GM21576 (cell line): ENCODE measurements around the gene NRXN3.

ENCODE experiments used
- ATAC-seq: cut with Tn5 transposase; IDR thresholded peaks from one replicate; pipeline ENCODE4 v1.9.1; 2021; ENCODE audit warnings: mild to moderate bottlenecking, moderate library complexity; ENCODE audit not compliant: unreplicated experiment

The NRXN3 gene

GRCh38 chr14:79177106-79177505, 1006.9 kb downstream of the NRXN3 start:
- ATAC-seq: no peak

- no peak for ATAC-seq
Measured at GRCh38 chr14:79178719-79179118, 1008.5 kb downstream of the NRXN3 start.

GRCh38 chr14:79179985-79180384, 1009.8 kb downstream of the NRXN3 start:
- ATAC-seq: no peak

- ATAC-seq: no peak
Measured at GRCh38 chr14:79180656-79181055, 1010.5 kb downstream of the NRXN3 start.

DNA sequence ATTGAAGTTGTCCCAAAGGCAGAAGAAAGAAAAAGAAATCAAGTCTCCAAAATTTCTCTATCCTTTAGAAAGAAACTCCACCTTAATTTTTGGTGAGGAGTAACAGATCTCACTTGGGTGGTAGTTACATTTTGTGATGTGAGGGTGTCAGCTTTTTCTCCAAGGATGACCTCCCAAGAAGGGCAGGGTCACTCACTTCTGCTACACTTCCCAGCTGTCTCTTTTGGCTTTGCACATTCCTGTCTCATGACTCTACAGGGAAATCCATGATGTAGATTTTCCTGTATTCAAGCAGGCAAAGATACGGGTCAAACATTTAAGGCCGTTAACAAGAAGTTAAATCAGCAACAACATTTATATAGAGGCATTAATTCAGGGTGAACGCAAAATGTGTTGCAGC, 1016.4 kb downstream of the NRXN3 start:
- ATAC-seq: no peak

DNA sequence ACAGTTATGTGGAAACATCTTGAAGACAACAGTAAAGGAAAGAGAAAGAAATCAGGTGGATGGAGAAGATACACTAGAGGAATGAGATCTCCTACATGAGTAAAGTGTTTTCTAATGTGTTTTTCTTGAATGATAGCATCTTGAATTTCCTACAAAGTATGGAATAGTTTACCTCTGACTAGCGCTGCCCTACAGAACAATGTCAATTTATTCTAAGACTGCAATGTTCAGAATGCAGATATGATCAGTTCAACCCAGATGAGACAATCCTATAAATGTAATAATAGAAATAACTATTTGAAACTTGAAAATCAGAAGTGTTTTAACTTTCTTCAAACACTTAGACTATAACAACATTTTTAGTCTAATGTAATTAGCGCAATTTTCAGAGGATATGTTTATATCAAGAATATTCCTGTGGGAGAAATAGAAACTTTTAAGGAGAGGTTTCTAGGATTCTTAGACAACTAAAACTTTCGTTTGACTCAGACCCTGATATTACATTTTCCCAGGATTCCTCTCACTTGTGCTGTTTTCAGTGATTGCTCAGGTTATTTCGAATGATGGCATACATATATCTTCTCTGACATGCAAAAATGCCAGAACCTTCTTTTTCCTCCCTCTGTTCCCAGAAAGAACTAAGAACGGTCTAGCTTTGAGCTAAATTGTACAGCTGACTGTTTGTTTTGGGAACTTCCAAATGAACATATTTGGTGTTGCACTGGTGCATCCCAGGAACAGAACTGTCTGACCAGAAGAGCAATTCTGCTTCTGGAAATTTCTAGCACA, 1023.7 kb downstream of the NRXN3 start:
- no peak for ATAC-seq

DNA sequence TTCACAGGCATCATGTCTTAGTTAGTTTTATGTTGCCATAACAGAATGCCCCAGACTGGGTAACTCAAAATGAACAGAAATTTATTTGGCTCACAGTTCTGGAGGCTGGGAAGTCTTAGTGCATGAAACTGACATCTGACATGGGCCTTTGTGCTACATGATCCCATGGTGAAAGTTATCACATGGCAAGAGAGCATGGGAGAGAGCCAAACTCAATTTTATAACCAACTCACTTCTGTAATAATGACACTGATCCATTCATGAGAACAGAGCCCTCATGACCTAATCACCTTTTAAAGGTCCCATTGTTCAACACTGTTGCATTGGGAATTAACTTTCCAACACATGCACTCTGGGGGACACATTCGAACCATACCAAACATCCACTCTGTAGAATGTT, 1026.0 kb downstream of the NRXN3 start:
- no peak for ATAC-seq

- no peak for ATAC-seq
Measured at GRCh38 chr14:79197516-79197915, 1027.3 kb downstream of the NRXN3 start.

DNA sequence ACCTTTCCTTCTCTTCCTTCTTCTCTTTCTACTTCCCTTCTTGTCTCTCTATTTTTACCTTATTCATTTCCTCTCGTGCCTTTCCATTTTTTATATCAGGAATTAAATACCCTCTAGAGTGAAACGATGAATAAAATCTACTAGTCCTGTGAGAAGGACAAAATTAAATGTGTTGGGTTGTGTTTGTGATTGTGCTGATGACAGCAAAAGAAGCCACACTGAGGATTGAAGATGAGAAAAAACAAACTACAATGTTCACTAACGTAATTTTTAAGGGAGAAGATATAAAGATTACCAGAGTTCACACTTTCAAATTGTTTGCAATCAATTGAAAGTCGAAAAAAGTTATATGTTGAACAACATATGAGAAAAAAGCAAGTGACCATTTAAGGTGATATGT, 1029.0 kb downstream of the NRXN3 start:
- ATAC-seq: no peak

GRCh38 chr14:79201564-79202207, 1031.5 kb downstream of the NRXN3 start:
- no peak for ATAC-seq

DNA sequence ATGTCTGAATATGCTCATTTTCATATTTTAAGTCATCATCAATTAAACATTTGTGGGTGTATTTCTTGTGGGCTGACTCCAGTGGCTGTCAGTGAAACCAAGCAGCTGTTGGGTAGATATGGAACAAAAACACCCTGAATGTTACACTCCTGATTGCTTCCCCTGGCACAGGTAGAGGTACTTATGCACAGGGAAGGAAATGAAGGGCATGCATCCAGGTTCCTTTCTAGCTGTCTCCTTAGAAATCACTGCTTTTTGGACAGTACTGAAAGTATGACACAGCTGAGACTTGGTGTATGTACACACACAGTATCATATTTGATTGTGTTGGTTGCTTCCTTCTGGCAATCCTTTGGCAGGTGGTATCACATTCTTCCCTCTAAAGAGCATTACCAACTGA, 1034.4 kb downstream of the NRXN3 start:
- ATAC-seq: no peak

GRCh38 chr14:79209418-79209817, 1039.2 kb downstream of the NRXN3 start:
- no peak for ATAC-seq

DNA sequence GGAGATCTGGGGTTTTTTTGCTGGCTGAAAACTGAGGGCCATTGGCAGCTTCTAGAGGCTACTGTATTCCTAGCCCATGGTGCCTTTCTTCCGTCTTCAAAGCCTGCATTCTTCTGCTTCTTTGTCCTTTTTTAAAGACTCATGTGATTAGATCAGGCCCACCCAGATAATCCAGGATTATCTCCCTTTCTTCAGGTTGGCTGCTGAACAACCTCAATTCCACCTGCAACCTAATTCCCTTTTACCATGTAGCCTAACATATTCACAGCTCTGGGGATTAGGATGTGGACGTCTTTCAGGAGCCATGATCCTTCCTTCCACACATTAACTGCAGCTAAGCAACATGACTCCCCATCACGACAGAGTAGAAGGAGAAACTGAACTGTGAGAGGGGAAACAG, 1055.6 kb downstream of the NRXN3 start:
- ATAC-seq: no peak

DNA sequence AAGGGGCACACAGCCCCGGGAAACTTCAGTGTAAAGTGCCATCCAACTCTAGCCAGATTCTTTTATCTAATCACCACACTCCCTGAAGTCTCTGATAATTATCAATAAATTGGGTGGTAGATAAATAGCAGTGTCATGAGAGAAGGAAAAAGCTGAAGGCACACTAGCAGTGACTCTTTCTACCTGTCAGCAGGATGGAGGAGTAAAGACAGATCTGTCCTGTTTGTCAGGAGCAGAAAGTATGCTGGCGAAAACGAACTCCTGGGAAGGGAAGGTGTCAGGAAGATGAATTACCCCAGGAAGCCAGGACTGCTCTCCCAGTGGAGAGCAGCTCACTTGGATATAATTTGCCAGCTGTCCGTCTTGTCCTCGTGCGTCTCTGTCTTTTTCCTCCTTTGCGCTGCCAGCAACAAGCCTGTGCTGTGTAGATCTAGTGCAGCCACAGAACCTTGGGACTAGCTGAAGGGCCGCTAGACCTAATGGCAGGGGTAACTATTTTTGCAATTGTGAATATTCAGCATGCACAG, 1059.3 kb downstream of the NRXN3 start:
- no peak for ATAC-seq

- no peak for ATAC-seq
Measured at GRCh38 chr14:79242666-79243065, 1072.5 kb downstream of the NRXN3 start.

DNA sequence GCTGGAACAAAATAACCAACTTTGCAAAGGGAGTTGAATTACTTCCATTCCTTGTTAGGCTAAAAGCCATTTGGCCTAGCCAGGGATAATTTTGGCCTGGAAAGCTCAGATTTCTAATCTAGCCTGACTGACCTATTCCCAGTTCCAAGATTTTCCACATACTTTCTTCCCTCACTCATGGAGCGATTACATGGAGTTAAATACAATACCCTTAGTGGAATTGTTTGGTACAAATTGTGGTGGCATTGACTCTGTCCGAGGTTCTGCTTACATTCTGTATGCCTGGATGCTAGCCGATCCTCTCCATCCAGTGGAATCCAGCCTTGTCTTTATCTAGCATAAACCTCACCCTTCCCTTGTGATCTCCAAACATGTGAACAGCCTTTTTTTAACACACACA, 1076.0 kb downstream of the NRXN3 start:
- no peak for ATAC-seq

DNA sequence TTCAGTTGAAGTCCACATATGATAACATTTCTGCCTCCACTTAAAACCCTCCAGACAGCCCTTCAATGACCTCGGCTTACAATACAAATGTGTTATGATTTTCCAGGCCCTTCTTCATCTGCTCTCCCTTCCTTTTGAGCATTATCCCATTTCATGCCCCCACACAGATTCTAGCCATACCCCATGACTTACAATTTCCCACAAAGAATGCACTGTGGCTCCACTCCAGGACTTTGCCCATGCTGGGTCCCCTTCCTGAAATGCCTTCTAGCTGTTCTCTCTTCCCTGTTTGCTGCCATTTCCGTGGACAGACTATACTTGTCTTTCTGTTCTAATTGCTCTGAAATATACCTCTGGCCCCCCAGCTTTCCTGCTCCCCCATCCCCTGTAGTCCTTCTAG, 1078.0 kb downstream of the NRXN3 start:
- no peak for ATAC-seq

DNA sequence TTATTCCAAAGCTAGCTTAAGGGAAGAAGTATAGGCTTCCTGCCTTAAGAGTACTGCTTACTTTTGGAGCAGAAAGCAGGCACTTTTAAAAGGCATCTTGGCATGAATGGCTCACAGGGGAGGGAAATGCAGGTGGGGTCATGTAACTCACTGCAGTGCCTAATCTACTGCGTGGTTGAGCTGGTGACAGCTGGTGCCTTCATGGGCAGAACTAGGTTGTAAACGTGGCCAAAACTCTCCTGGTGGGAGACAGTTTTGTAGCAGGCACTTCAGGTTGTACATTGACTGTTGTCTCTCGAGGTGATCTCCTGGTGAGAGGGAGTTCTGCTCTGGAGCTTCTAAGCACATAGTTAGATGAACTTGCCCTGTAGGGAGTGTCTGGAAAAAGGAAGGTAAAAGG, 1078.6 kb downstream of the NRXN3 start:
- no peak for ATAC-seq

- ATAC-seq: no peak
Measured at GRCh38 chr14:79251278-79251677, 1081.1 kb downstream of the NRXN3 start.

- ATAC-seq: no peak
Measured at GRCh38 chr14:79253576-79253975, 1083.4 kb downstream of the NRXN3 start.

DNA sequence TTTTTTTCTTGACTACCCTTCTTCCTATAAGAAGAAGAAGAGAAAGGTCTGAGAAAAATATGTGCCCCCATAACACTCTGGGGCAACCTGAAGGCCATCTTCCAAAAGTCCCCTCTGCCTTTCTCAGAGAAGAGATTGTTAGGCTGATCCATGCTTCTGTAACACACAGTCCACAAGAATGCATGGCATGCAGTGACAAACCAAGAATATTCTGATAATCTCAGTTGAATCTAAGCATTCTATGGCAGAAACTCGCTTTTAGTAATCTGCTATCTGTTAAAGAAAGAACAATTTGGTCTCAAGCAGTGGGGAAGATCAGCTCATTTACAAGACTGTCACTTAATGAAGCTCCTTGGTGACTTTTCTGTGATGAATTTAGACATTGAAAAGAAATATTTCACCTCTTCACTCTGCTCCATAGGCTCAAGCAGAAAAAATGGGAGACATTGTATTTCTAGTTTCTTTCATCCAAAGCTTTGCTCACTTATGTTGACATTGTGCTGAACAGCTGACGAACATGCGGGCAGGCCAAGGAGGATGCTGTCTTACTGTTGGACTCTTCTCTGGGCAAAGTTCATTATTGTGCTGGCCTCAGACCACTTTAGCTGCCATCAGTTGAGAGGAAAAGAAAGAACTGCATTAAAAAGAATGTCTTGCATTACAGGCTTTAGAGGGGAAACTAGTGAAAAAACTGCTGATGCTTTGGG, 1084.0 kb downstream of the NRXN3 start:
- no peak for ATAC-seq

DNA sequence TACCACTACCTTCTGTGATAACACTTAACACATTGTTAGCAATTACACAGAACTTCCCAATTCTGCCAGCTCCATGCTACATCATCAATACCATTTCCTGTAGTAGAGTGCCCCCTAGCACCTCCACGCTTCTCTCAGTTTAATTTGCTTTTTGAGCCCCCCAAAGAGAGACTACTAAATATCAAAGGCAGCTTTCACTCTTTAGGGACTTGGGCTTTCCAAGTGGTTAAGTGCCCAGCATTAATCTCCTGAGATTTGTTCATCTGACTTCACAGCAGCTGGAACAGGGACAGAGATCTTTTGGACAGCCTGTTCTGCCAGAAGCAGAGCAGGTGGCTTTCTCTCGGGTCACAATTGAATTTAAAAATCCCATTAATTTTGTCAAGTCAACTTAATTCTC, 1086.2 kb downstream of the NRXN3 start:
- no peak for ATAC-seq
